GM12878 (cell line): ENCODE results near the gene MAZ. TPM values are rescaled to one million over a fixed set of nuclear protein-coding genes. Genes with fewer than 3 reads are reported as not detected.

ENCODE experiments used
- ATAC-seq: fragments of 200-7000 bp; cut with Tn5 transposase; 3 replicates; pipeline ENCODE4 v1.9.1; 2020; ENCODE audit warnings: mild to moderate bottlenecking, moderate library complexity
- BruUV-seq: library from RNA; stranded (reverse); fragments of 400-500 nt; replicated peaks from 2 replicates; lab custom pipeline; 2021; lab: Mats Ljungman, UMichigan
- CTCF ChIA-PET: fragments of 300-600 bp; sonication (Branson Sonifier 250); formaldehyde crosslinking; extraction: SDS; loops from one replicate; lab custom pipeline; 2021; ENCODE audit warnings: inconsistent platforms; lab: Yijun Ruan, JAX
- POLR2A ChIA-PET: fragments of 350-600 bp; formaldehyde crosslinking; extraction: SDS; loops from one replicate; lab custom pipeline; 2021; ENCODE audit warnings: inconsistent platforms; lab: Charles Lee
- RAD21 ChIA-PET: fragments of 300-600 bp; sonication (Branson Sonifier 250); formaldehyde crosslinking; loops from one replicate; lab custom pipeline; 2023; ENCODE audit warnings: antibody characterized with exemption; ENCODE audit not compliant: unreplicated experiment; lab: Charles Lee
- SMC1A ChIA-PET: fragments of 300-600 bp; sonication (Branson Sonifier 250); formaldehyde crosslinking; loops from one replicate; lab custom pipeline; 2023; ENCODE audit not compliant: unreplicated experiment, uncharacterized antibody; lab: Charles Lee
- DNase-seq: peaks from one replicate; pipeline ENCODE4 v3.0.0-alpha.2; 2011; ENCODE audit warnings: low read depth, low spot score
- FAIRE-seq: peaks from 3 replicates; lab custom pipeline; 2011; peaks lifted over from hg19 to GRCh38; lab: Jason Lieb, UNC
- H2AFZ ChIP-seq: 2 replicates; pipeline ENCODE4 v1.6.0; 2011; ENCODE audit warnings: low read depth, low read length, control low read depth; ENCODE audit not compliant: control insufficient read depth
- H3K27ac ChIP-seq: 2 replicates; pipeline ENCODE4 v1.5.1; 2011; ENCODE audit warnings: control low read depth; ENCODE audit not compliant: control insufficient read depth, insufficient read depth
- H3K27me3 ChIP-seq, 2 experiments: replicated peaks in 1 of 2; 2 replicates each; pipeline versions ENCODE4 v1.6.0 to v1.6.1; 2011; ENCODE audit warnings: low read length in 1 of 2; ENCODE audit not compliant: control insufficient read depth in 2 of 2, insufficient read depth in 2 of 2
- H3K36me3 ChIP-seq, 2 experiments: 2 replicates each; pipeline ENCODE4 v1.5.1; 2011; ENCODE audit warnings: low read length in 1 of 2; ENCODE audit not compliant: control insufficient read depth in 2 of 2, insufficient read depth in 2 of 2
- H3K4me1 ChIP-seq: 2 replicates; pipeline ENCODE4 v1.6.1; 2011; ENCODE audit warnings: mild to moderate bottlenecking, low read length, moderate library complexity, mixed read lengths; ENCODE audit not compliant: control insufficient read depth, insufficient read depth
- H3K4me2 ChIP-seq: 2 replicates; pipeline ENCODE4 v1.6.0; 2011; ENCODE audit warnings: control low read depth; ENCODE audit not compliant: control insufficient read depth, insufficient read depth
- H3K4me3 ChIP-seq: fragments of 200-600 bp; sonication (generic); 2 replicates; pipeline ENCODE4 v1.5.1; 2016
- H3K79me2 ChIP-seq: 2 replicates; pipeline ENCODE4 v1.6.0; 2011; ENCODE audit warnings: low read length; ENCODE audit not compliant: control insufficient read depth, insufficient read depth
- H3K9ac ChIP-seq: 2 replicates; pipeline ENCODE4 v1.8.0; 2011; ENCODE audit warnings: low read length, control low read depth, mixed read lengths; ENCODE audit not compliant: control insufficient read depth, insufficient read depth
- H3K9me3 ChIP-seq: replicated peaks from 3 replicates; pipeline ENCODE4 v1.5.1; 2011; ENCODE audit warnings: mild to moderate bottlenecking, low read length; ENCODE audit not compliant: control insufficient read depth, insufficient read depth
- H4K20me1 ChIP-seq: 2 replicates; pipeline ENCODE4 v1.6.0; 2011; ENCODE audit not compliant: control insufficient read depth, insufficient read depth
- ATF3 ChIP-seq: IDR thresholded peaks from 2 replicates; pipeline ENCODE4 v1.6.1; 2011; ENCODE audit warnings: low read depth, mild to moderate bottlenecking, low read length, moderate library complexity, borderline replicate concordance; ENCODE audit errors: extremely low read depth
- CREB1 ChIP-seq: IDR thresholded peaks from 2 replicates; pipeline ENCODE4 v1.6.1; 2012; ENCODE audit warnings: low read depth, mild to moderate bottlenecking, inconsistent platforms
- IRF5 ChIP-seq: fragments of 450-650 bp; IDR thresholded peaks from 2 replicates; pipeline ENCODE4 v1.6.1; 2017; ENCODE audit warnings: borderline replicate concordance
- JUND ChIP-seq: IDR thresholded peaks from 2 replicates; pipeline ENCODE4 v1.6.1; 2012; ENCODE audit warnings: low read depth, mild to moderate bottlenecking, low read length, improper control_type of control experiment, moderate library complexity
- KLF5 ChIP-seq: fragments of 450-650 bp; IDR thresholded peaks from 2 replicates; pipeline ENCODE4 v1.6.1; 2014; ENCODE audit warnings: mild to moderate bottlenecking; ENCODE audit not compliant: partially characterized antibody
- MEF2B ChIP-seq: fragments of 450-650 bp; IDR thresholded peaks from 2 replicates; pipeline ENCODE4 v1.6.1; 2018; ENCODE audit warnings: mild to moderate bottlenecking, moderate library complexity; ENCODE audit not compliant: partially characterized antibody, poor library complexity, severe bottlenecking
- NBN ChIP-seq: fragments of 450-650 bp; IDR thresholded peaks from 2 replicates; pipeline ENCODE4 v1.6.1; 2016
- POLR2AphosphoS2 ChIP-seq: IDR thresholded peaks from 2 replicates; pipeline ENCODE4 v1.6.1; 2011; ENCODE audit warnings: low read depth, mild to moderate bottlenecking, low read length, improper control_type of control experiment, moderate library complexity
- SMAD5 ChIP-seq: IDR thresholded peaks from 2 replicates; pipeline ENCODE4 v1.6.1; 2016; ENCODE audit warnings: antibody characterized with exemption, low read depth
- SMARCA5 ChIP-seq: fragments of 450-650 bp; IDR thresholded peaks from 2 replicates; pipeline ENCODE4 v1.6.1; 2017; ENCODE audit warnings: mild to moderate bottlenecking
- SREBF1 ChIP-seq: IDR thresholded peaks from 2 replicates; pipeline ENCODE4 v1.6.1; 2012; ENCODE audit warnings: mild to moderate bottlenecking, low read length
- TCF12 ChIP-seq: IDR thresholded peaks from 2 replicates; pipeline ENCODE4 v1.6.1; 2011; ENCODE audit warnings: low read depth, mild to moderate bottlenecking, low read length
- YBX1 ChIP-seq: fragments of 450-650 bp; IDR thresholded peaks from 2 replicates; pipeline ENCODE4 v1.6.1; 2016; ENCODE audit warnings: antibody characterized with exemption
- ZBTB40 ChIP-seq: fragments of 450-650 bp; IDR thresholded peaks from 2 replicates; pipeline ENCODE4 v1.6.1; 2016; ENCODE audit warnings: mild to moderate bottlenecking, moderate library complexity, borderline replicate concordance
- WGBS: methylation state at CpG from one replicate; pipeline ENCODE4 v1.1.6; 2016; ENCODE audit warnings: low lambda C conversion rate; ENCODE audit not compliant: insufficient replicate concordance, insufficient coverage; ENCODE audit errors: missing lambda C conversion rate; 5-methylcytosine and 5-hydroxymethylcytosine counted together
- in situ Hi-C: fragments of 300-500 bp; cut with MboI; formaldehyde crosslinking; loops from 9 replicates; pipeline ENCODE4 v1.14.3; 2018; ENCODE audit warnings: mixed read lengths
- intact Hi-C: fragments of 100-400 bp; cut with micrococcal nuclease; formaldehyde crosslinking; loops from one replicate; pipeline ENCODE4 v1.14.2; 2022; ENCODE audit not compliant: unreplicated experiment
- polyA plus RNA-seq, 11 experiments: library from polyadenylated mRNA; depleted of rRNA in 4 of 11; unstranded in 6 of 11; stranded (reverse) in 5 of 11; fragments of >200 nt; fragmentation: Nextera tagmentation in 4 of 11; fragmentation: Illumina TruSeq in 1 of 11; extraction: Ambion mirVana in 4 of 11; extraction: Trizol in 1 of 11; gene quantifications; 1 replicate in 1 of 11; 2 replicates in 10 of 11; pipeline versions ENCODE4 v1.2.1 to v1.2.3, GENCODE V29; 2011 to 2016; ENCODE audit warnings: inconsistent platforms in 2 of 11, missing spikeins in 2 of 11, low read depth in 1 of 11
- total RNA-seq, 4 experiments: library from RNA; depleted of rRNA in 3 of 4; stranded (reverse); fragments of >200 nt in 3 of 4; fragmentation: Illumina TruSeq in 1 of 4; extraction: Trizol in 1 of 4; gene quantifications; 2 replicates each; pipeline versions ENCODE4 v1.2.1 to v1.2.3, GENCODE V29; 2013 to 2021

The MAZ gene
- total and polyA plus RNA-seq, 10 of the 15 experiments (the other 5 are each of a cell fraction or from before 2014, with no cell fraction given) = 23.9 to 309 (median 116) TPM

GRCh38 chr16:29766571-29766970 lies 39.8 kb upstream of the MAZ start (continued):
- TF ChIP-seq POLR2AphosphoS2 (no peak), NBN (no peak), KLF5 (no peak), TCF12 (no peak), YBX1 (no peak), SMARCA5 (no peak), CREB1 (no peak)

- TF ChIP-seq ZBTB40 (no peak), SMAD5 (no peak), JUND (no peak), IRF5 (no peak), MEF2B (no peak), ATF3 (no peak), SREBF1 (no peak)
- Histone ChIP-seq H3K4me3 (no peak overlapping the region), H3K9ac (no peak overlapping the region), H3K4me2 (no peak overlapping the region), H3K79me2 (no peaks in the 10 kb centered on the region), H3K4me1 (no peaks in the 10 kb centered on the region), H3K27me3 (no peaks in the 10 kb centered on the region), H3K9me3 (no peaks in the 10 kb centered on the region), H3K27ac (no peak overlapping the region), H3K36me3 (no peaks in the 10 kb centered on the region), H2AFZ (no peak overlapping the region), H4K20me1 (no peaks in the 10 kb centered on the region)
- SMC1A ChIA-PET = interaction anchor here (0.8 to 1.0 kb wide), 3 partner anchors 10 to 43 kb away, joined by 3 read pairs; no protein-coding TSS in a partner anchor
- intact Hi-C loops = no loop called here
- WGBS = 68% methylated on average over 3 of the region's 3 CpGs
- no peak for ATAC-seq
- BruUV-seq = no TSS peak
- POLR2A ChIA-PET = no interaction called here
- in situ Hi-C loops = no loop called here
- no peak for FAIRE-seq
- CTCF ChIA-PET = interaction anchor here (0.6 kb wide), 1 partner anchor 56 kb away, joined by 3 read pairs; no protein-coding TSS in a partner anchor
- DNase-seq = no peak
- RAD21 ChIA-PET = interaction anchor here (0.9 kb wide), 1 partner anchor 48 kb away, joined by 3 read pairs; the partner anchor contains the start of gene PAGR1
Observed at GRCh38 chr16:29767062-29767461, 39.3 kb upstream of the MAZ start.
